SK-N-SH (cell line): ENCODE results near the gene TEX19.

Experiments used
- CHD2 ChIP-seq: fragments of 150-350 bp; IDR thresholded peaks from 2 replicates; pipeline ENCODE4 v1.6.1; 2018; ENCODE audit warnings: low read length; ENCODE audit not compliant: partially characterized antibody
- EP300 ChIP-seq, 2 experiments: IDR thresholded peaks; 2 replicates each; pipeline versions ENCODE4 v1.4.0 to v1.6.1; 2012; ENCODE audit warnings: borderline replicate concordance in 1 of 2, low read depth in 1 of 2, low read length in 1 of 2
- EZH2phosphoT487 ChIP-seq: fragments of 200-600 bp; sonication (generic); IDR thresholded peaks from 2 replicates; pipeline ENCODE4 v1.6.1; 2017; ENCODE audit warnings: low read depth, mixed run types, mild to moderate bottlenecking, antibody characterized with exemption, moderate library complexity, borderline replicate concordance
- SIN3A ChIP-seq: IDR thresholded peaks from 2 replicates; pipeline ENCODE4 v1.6.1; 2012; ENCODE audit warnings: low read depth, mild to moderate bottlenecking, low read length, moderate library complexity, borderline replicate concordance
- TCF12 ChIP-seq: IDR thresholded peaks from 2 replicates; pipeline ENCODE4 v1.4.0; 2012
- YY1 ChIP-seq: IDR thresholded peaks from 2 replicates; pipeline ENCODE4 v1.4.0; 2012; ENCODE audit warnings: low read depth, mild to moderate bottlenecking
- TF ChIP-seq, protein P1 (sequence below): fragments of 200-600 bp; sonication (generic); IDR thresholded peaks from 2 replicates; pipeline ENCODE4 v1.6.1; 2017; ENCODE audit warnings: antibody characterized with exemption, mild to moderate bottlenecking, moderate library complexity
- TF ChIP-seq, protein P2 (sequence below): IDR thresholded peaks from 2 replicates; pipeline ENCODE4 v1.6.1; 2012; ENCODE audit warnings: mild to moderate bottlenecking, low read depth, low read length, moderate library complexity
- TF ChIP-seq, protein P3 (sequence below): IDR thresholded peaks from 2 replicates; pipeline ENCODE4 v1.4.0; 2012; ENCODE audit warnings: low read depth, borderline replicate concordance
- TF ChIP-seq, protein P4 (sequence below): IDR thresholded peaks from 2 replicates; pipeline ENCODE4 v1.4.0; 2012; ENCODE audit warnings: low read depth

DNA sequence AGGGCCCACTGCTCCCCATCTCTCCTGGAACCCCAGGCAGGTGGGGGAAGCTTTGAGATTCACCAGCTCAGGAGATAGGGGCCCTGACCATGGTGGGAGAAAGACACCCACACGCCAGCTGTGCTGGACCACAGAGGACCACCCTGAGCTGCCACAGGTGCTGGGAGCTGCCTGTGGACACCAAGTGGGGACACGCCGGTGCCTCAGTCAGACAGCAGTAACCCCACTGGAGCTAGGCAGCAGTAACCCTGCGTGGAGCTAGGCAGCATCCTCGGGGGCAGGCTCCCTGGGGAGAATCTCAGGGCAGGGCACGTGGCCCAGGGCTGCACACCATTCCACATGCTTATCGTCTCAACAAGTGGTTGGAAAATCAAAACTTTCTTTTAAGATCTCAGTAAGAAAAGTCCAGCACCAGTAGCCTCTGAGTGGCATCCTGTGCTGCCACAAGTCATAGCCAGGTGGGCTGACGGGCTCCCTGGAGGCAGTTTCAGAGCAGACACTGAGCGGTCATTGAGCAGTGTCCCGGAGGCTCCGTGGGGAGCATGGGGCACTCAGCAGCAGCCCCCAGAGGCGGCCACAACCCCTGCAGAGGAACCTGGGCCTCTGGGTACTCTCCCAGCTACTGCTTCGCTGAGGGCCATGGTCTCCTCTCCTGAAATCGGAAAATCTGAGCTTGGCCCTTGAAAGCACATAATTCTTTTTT lies 51.1 kb downstream of the TEX19 start:
- TF ChIP-seq, protein P1, sequence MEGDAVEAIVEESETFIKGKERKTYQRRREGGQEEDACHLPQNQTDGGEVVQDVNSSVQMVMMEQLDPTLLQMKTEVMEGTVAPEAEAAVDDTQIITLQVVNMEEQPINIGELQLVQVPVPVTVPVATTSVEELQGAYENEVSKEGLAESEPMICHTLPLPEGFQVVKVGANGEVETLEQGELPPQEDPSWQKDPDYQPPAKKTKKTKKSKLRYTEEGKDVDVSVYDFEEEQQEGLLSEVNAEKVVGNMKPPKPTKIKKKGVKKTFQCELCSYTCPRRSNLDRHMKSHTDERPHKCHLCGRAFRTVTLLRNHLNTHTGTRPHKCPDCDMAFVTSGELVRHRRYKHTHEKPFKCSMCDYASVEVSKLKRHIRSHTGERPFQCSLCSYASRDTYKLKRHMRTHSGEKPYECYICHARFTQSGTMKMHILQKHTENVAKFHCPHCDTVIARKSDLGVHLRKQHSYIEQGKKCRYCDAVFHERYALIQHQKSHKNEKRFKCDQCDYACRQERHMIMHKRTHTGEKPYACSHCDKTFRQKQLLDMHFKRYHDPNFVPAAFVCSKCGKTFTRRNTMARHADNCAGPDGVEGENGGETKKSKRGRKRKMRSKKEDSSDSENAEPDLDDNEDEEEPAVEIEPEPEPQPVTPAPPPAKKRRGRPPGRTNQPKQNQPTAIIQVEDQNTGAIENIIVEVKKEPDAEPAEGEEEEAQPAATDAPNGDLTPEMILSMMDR = no peak
- TF ChIP-seq SIN3A (no peak), EP300 (IDR thresholded peaks at IDR 0.05; ENCODE audit: borderline replicate concordance in 1 of 2, low read depth in 1 of 2, low read length in 1 of 2) (no peak), EZH2phosphoT487 (no peak), TCF12 (no peak), CHD2 (no peak), YY1 (no peak)
- TF ChIP-seq, protein P2, sequence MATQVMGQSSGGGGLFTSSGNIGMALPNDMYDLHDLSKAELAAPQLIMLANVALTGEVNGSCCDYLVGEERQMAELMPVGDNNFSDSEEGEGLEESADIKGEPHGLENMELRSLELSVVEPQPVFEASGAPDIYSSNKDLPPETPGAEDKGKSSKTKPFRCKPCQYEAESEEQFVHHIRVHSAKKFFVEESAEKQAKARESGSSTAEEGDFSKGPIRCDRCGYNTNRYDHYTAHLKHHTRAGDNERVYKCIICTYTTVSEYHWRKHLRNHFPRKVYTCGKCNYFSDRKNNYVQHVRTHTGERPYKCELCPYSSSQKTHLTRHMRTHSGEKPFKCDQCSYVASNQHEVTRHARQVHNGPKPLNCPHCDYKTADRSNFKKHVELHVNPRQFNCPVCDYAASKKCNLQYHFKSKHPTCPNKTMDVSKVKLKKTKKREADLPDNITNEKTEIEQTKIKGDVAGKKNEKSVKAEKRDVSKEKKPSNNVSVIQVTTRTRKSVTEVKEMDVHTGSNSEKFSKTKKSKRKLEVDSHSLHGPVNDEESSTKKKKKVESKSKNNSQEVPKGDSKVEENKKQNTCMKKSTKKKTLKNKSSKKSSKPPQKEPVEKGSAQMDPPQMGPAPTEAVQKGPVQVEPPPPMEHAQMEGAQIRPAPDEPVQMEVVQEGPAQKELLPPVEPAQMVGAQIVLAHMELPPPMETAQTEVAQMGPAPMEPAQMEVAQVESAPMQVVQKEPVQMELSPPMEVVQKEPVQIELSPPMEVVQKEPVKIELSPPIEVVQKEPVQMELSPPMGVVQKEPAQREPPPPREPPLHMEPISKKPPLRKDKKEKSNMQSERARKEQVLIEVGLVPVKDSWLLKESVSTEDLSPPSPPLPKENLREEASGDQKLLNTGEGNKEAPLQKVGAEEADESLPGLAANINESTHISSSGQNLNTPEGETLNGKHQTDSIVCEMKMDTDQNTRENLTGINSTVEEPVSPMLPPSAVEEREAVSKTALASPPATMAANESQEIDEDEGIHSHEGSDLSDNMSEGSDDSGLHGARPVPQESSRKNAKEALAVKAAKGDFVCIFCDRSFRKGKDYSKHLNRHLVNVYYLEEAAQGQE = no peak
- TF ChIP-seq, protein P3, sequence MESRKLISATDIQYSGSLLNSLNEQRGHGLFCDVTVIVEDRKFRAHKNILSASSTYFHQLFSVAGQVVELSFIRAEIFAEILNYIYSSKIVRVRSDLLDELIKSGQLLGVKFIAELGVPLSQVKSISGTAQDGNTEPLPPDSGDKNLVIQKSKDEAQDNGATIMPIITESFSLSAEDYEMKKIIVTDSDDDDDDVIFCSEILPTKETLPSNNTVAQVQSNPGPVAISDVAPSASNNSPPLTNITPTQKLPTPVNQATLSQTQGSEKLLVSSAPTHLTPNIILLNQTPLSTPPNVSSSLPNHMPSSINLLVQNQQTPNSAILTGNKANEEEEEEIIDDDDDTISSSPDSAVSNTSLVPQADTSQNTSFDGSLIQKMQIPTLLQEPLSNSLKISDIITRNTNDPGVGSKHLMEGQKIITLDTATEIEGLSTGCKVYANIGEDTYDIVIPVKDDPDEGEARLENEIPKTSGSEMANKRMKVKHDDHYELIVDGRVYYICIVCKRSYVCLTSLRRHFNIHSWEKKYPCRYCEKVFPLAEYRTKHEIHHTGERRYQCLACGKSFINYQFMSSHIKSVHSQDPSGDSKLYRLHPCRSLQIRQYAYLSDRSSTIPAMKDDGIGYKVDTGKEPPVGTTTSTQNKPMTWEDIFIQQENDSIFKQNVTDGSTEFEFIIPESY = no peak
- TF ChIP-seq, protein P4, sequence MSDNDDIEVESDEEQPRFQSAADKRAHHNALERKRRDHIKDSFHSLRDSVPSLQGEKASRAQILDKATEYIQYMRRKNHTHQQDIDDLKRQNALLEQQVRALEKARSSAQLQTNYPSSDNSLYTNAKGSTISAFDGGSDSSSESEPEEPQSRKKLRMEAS = no peak
